GM18873 (cell line): ENCODE data around the gene SPSB2.

Experiments used
- ATAC-seq: cut with Tn5 transposase; IDR thresholded peaks from one replicate; pipeline ENCODE4 v1.9.1; 2021; ENCODE audit warnings: mild to moderate bottlenecking, moderate library complexity, moderate number of reproducible peaks; ENCODE audit not compliant: unreplicated experiment, low FRiP score

Gene SPSB2

GRCh38 chr12:6822426-6823135 lies 50.5 kb downstream of the SPSB2 start:
- ATAC-seq, result no peak

- no peak for ATAC-seq
Measured at GRCh38 chr12:6821591-6822425, 51.3 kb downstream of the SPSB2 start, which contains the start of gene GPR162. GPR162 (plus strand) TSS chr12:6821821; CDS start chr12:6823899, 2,078 bp downstream.
